ENCODE data around the gene STON2. TPM values are rescaled to one million over a fixed set of nuclear protein-coding genes. Genes with fewer than 3 reads are reported as not detected.

The STON2 gene
- polyA plus RNA-seq, 2 of the 4 experiments (the other 2 are of a cell fraction) = 0.53 to 1.3 TPM

DNA sequence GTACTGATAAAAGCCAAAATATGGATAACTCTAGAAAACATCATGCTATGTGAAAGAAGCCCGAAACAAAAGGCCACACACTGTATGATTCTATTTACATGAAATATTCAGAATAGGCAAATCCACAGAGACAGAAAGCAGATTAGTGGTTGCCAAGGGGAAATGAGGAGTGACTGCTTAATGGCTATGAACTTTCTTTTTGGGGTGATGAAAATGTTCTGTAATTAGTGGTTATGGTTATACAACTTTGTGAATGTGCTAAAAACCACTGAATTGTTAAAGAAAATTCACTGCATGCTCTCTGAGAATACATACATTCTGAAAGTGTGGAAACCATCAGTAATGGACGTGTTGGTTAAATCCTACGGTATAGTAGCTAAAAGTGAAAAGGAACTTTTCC is 39.9 kb upstream of the STON2 start:
- DNase-seq (ENCODE audit: low read depth in 1 of 2, low spot score in 1 of 2) = no peak
- no peak for ATAC-seq
- Histone ChIP-seq H3K4me1 (peaks cover 11% of the 10 kb centered on the region), H3K9me3 (no peaks in the 10 kb centered on the region; the same call in 2 of the 3 replicates), H3K4me3 (no peak overlapping the region), H3K27ac (no peak overlapping the region), H3K4me2 (no peak overlapping the region)
- no peak for FAIRE-seq
- ChIA-PET CTCF (interaction anchor here (1.0 to 1.6 kb wide), 5 partner anchors 11 to 171 kb away, joined by 3 to 8 read pairs (median 5); no protein-coding TSS in a partner anchor), POLR2A (no interaction called here)
- TF ChIP-seq, protein P1, sequence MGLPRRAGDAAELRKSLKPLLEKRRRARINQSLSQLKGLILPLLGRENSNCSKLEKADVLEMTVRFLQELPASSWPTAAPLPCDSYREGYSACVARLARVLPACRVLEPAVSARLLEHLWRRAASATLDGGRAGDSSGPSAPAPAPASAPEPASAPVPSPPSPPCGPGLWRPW (IDR thresholded peaks at IDR 0.05) = no peak
- no peak for TF ChIP-seq FOXS1 (CRISPR knock-in tag; IDR thresholded peaks at IDR 0.05)
- TF ChIP-seq MAZ (IDR thresholded peaks at IDR 0.05; ENCODE audit: borderline replicate concordance, low read depth, low read length) = no peak
- no peak for TF ChIP-seq CHD4 (IDR thresholded peaks at IDR 0.05; ENCODE audit: borderline replicate concordance)
- no peak for TF ChIP-seq HOXB13 (CRISPR knock-in tag; IDR thresholded peaks at IDR 0.05; ENCODE audit: low read depth)
- no peak for TF ChIP-seq EP300 (IDR thresholded peaks at IDR 0.05)
- TF ChIP-seq FOSL2 (IDR thresholded peaks at IDR 0.05) = no peak
- no peak for TF ChIP-seq FOSL2 (CRISPR knock-in tag; IDR thresholded peaks at IDR 0.05)
- no peak for TF ChIP-seq ZC3H11A (IDR thresholded peaks at IDR 0.05)
- TF ChIP-seq JUNB (IDR thresholded peaks at IDR 0.05) = no peak
- no peak for TF ChIP-seq NFE2L2 (conservative IDR thresholded peaks at IDR 0.05; ENCODE audit: low read length)
- no peak for TF ChIP-seq HDAC2 (IDR thresholded peaks at IDR 0.05)
- TF ChIP-seq, protein P2, sequence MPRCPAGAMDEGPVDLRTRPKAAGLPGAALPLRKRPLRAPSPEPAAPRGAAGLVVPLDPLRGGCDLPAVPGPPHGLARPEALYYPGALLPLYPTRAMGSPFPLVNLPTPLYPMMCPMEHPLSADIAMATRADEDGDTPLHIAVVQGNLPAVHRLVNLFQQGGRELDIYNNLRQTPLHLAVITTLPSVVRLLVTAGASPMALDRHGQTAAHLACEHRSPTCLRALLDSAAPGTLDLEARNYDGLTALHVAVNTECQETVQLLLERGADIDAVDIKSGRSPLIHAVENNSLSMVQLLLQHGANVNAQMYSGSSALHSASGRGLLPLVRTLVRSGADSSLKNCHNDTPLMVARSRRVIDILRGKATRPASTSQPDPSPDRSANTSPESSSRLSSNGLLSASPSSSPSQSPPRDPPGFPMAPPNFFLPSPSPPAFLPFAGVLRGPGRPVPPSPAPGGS (IDR thresholded peaks at IDR 0.05) = no peak
- no peak for TF ChIP-seq POLR2AphosphoS2 (conservative IDR thresholded peaks at IDR 0.05; ENCODE audit: low read length)
- no peak for TF ChIP-seq FOSB (CRISPR knock-in tag; IDR thresholded peaks at IDR 0.05)
- no peak for TF ChIP-seq KDM1A (IDR thresholded peaks at IDR 0.05; ENCODE audit: low read depth)
- TF ChIP-seq RFX5 (IDR thresholded peaks at IDR 0.05) = no peak
- no peak for TF ChIP-seq SREBF2 (IDR thresholded peaks at IDR 0.05)
- TF ChIP-seq, protein P3, sequence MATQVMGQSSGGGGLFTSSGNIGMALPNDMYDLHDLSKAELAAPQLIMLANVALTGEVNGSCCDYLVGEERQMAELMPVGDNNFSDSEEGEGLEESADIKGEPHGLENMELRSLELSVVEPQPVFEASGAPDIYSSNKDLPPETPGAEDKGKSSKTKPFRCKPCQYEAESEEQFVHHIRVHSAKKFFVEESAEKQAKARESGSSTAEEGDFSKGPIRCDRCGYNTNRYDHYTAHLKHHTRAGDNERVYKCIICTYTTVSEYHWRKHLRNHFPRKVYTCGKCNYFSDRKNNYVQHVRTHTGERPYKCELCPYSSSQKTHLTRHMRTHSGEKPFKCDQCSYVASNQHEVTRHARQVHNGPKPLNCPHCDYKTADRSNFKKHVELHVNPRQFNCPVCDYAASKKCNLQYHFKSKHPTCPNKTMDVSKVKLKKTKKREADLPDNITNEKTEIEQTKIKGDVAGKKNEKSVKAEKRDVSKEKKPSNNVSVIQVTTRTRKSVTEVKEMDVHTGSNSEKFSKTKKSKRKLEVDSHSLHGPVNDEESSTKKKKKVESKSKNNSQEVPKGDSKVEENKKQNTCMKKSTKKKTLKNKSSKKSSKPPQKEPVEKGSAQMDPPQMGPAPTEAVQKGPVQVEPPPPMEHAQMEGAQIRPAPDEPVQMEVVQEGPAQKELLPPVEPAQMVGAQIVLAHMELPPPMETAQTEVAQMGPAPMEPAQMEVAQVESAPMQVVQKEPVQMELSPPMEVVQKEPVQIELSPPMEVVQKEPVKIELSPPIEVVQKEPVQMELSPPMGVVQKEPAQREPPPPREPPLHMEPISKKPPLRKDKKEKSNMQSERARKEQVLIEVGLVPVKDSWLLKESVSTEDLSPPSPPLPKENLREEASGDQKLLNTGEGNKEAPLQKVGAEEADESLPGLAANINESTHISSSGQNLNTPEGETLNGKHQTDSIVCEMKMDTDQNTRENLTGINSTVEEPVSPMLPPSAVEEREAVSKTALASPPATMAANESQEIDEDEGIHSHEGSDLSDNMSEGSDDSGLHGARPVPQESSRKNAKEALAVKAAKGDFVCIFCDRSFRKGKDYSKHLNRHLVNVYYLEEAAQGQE (IDR thresholded peaks at IDR 0.05) = no peak
- TF ChIP-seq NPAS2 (CRISPR knock-in tag; IDR thresholded peaks at IDR 0.05; ENCODE audit: borderline replicate concordance) = no peak
- TF ChIP-seq RARB (CRISPR knock-in tag; IDR thresholded peaks at IDR 0.05) = no peak
- WGBS (ENCODE audit: missing lambda C conversion rate) = 16% methylated on average over 3 of the region's 3 CpGs

DNA sequence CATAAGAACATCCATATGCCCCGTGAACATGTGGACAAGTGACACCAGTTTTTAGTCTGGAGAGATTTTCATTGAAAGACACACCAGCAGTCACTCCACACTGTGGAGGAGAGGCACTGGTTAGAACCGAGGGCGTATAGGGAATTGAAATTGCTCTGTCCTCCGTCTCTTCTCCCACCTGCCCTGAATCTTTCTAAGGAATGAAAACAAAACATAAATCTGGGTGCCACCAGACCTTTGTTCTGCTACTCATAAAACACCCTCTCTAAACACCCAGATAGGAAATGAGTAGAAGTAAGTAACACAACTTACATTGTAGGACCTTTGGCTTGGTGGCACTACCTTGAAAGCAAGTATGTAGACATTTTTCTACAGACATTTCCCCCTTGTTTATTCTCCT is 37.1 kb upstream of the STON2 start:
- no peak for ATAC-seq
- ChIA-PET POLR2A (interaction anchor here (2.0 kb wide), 1 partner anchor 218 kb away, joined by 4 read pairs; no protein-coding TSS in a partner anchor), CTCF (interaction anchor here (1.3 to 1.4 kb wide), 2 partner anchors 9 to 16 kb away, joined by 3 to 4 read pairs; no protein-coding TSS in a partner anchor)
- H3K9me3 ChIP-seq = no peaks in the 10 kb centered on the region; the same call in 2 of the 3 replicates
- H3K27ac ChIP-seq = no peak overlapping the region
- FAIRE-seq = no peak
- 23% methylated on average over 4 of the region's 4 CpGs for WGBS (ENCODE audit: missing lambda C conversion rate)
- TF ChIP-seq, protein P1 (IDR thresholded peaks at IDR 0.05) = no peak
- TF ChIP-seq EHF (CRISPR knock-in tag; IDR thresholded peaks at IDR 0.05) (no peak), BHLHE40 (IDR thresholded peaks at IDR 0.05; ENCODE audit: low read depth, low read length) (no peak), MAFK (IDR thresholded peaks at IDR 0.05; ENCODE audit: partially characterized antibody) (no peak), JUNB (IDR thresholded peaks at IDR 0.05) (no peak)
- DNase-seq (ENCODE audit: low read depth in 1 of 2, low spot score in 1 of 2) = no peak
- no peak overlapping the region for H3K4me3 ChIP-seq
- H3K4me1 ChIP-seq = peaks cover 11% of the 10 kb centered on the region
- H3K4me2 ChIP-seq = peak overlapping the region; percentile 100; the same call in 2 of the 3 replicates

Data from A549 (cell line).